ENCODE measurements around the gene ASTL. TPM values are rescaled to one million over a fixed set of nuclear protein-coding genes. Genes with fewer than 3 reads are reported as not detected.

ASTL gene
- total and polyA plus RNA-seq, 2 experiments from 2014 or later: not detected

DNA sequence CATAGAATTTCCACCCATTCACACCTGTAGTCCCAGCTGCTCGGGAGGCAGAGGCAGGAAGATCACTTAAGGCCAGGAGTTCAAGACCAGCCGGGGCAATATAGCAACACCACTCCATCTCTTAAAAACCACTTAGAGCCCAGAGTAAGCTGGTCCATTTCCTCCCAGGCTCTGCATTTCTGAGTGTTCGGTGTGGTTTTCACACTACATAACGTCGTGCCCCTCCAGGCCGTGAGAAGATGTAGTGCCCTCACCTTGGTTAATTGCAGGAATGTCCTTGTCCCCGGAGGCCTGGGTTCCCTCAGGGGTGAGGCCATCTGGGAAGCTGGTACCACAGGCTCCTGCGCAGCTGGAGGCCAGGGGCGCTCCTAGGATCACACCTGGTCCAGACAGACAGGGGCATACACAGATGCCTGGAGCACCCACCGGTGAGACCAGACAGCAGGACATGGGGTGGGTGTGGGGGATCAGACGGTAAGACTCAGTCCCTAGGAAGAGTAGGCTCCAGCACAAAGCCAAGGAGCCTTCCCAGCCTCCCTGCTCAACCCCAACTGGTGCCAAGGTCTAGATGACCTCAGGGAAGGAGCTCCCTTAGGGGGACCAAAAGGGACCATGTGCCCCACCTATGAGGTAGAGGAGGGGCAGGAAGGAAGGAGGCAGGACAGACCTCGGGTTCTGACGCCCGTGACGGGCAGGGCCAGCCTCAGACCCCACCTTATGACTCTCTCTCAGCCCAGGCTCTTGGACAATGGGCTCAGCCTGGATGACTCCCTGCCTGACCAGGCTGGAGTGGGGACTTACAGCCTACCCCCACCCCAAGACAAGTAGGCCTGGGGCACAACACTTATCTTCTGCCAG lies 752 bp downstream of the ASTL start:
- Histone ChIP-seq H3K4me1 (ENCODE audit: insufficient read depth) (peaks cover 3% of the 10 kb centered on the region), H3K4me3 (no peak overlapping the region), H3K79me2 (no peaks in the 10 kb centered on the region), H3K4me2 (no peak overlapping the region), H4K20me1 (ENCODE audit: insufficient read depth, poor library complexity, severe bottlenecking) (no peaks in the 10 kb centered on the region), H3K9me2 (replicated peaks; ENCODE audit: insufficient read depth) (no peaks in the 10 kb centered on the region), H2AFZ (no peak overlapping the region), H3K9me3 (ENCODE audit: low read depth) (no peaks in the 10 kb centered on the region), H3K27ac (no peak overlapping the region), H3K36me3 (replicated peaks; ENCODE audit: insufficient read depth, low read depth) (no peaks in the 10 kb centered on the region), H3K27me3 (no peaks in the 10 kb centered on the region)
- TF ChIP-seq EZH2 (IDR thresholded peaks at IDR 0.05; ENCODE audit: borderline replicate concordance): no peak
- TF ChIP-seq, protein P1, sequence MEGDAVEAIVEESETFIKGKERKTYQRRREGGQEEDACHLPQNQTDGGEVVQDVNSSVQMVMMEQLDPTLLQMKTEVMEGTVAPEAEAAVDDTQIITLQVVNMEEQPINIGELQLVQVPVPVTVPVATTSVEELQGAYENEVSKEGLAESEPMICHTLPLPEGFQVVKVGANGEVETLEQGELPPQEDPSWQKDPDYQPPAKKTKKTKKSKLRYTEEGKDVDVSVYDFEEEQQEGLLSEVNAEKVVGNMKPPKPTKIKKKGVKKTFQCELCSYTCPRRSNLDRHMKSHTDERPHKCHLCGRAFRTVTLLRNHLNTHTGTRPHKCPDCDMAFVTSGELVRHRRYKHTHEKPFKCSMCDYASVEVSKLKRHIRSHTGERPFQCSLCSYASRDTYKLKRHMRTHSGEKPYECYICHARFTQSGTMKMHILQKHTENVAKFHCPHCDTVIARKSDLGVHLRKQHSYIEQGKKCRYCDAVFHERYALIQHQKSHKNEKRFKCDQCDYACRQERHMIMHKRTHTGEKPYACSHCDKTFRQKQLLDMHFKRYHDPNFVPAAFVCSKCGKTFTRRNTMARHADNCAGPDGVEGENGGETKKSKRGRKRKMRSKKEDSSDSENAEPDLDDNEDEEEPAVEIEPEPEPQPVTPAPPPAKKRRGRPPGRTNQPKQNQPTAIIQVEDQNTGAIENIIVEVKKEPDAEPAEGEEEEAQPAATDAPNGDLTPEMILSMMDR (IDR thresholded peaks at IDR 0.05; ENCODE audit: poor library complexity): no peak
- DNase-seq (ENCODE audit: low spot score): no peak
- WGBS (ENCODE audit: low lambda C conversion rate, missing lambda C conversion rate): 88% methylated on average over 15 of the region's 15 CpGs

- no peak for DNase-seq (ENCODE audit: low spot score)
- H4K20me1 ChIP-seq (ENCODE audit: insufficient read depth, poor library complexity, severe bottlenecking): no peaks in the 10 kb centered on the region
- no peaks in the 10 kb centered on the region for H3K9me2 ChIP-seq (replicated peaks; ENCODE audit: insufficient read depth)
- 88% methylated on average over 8 of the region's 8 CpGs for WGBS (ENCODE audit: low lambda C conversion rate, missing lambda C conversion rate)
- H3K9me3 ChIP-seq (ENCODE audit: low read depth): no peaks in the 10 kb centered on the region
- no peak overlapping the region for H3K27ac ChIP-seq
- no peak overlapping the region for H3K4me3 ChIP-seq
- no peaks in the 10 kb centered on the region for H3K27me3 ChIP-seq
- H2AFZ ChIP-seq: no peak overlapping the region
- H3K4me2 ChIP-seq: no peak overlapping the region
- TF ChIP-seq, protein P1 (IDR thresholded peaks at IDR 0.05; ENCODE audit: poor library complexity): no peak
- H3K4me1 ChIP-seq (ENCODE audit: insufficient read depth): peaks cover 3% of the 10 kb centered on the region
- H3K36me3 ChIP-seq (replicated peaks; ENCODE audit: insufficient read depth, low read depth): no peaks in the 10 kb centered on the region
- no peaks in the 10 kb centered on the region for H3K79me2 ChIP-seq
Observed at GRCh38 chr2:96136129-96136720, 2.1 kb downstream of the ASTL start.

- H4K20me1 ChIP-seq (ENCODE audit: insufficient read depth, poor library complexity, severe bottlenecking): no peaks in the 10 kb centered on the region
- TF ChIP-seq EZH2 (IDR thresholded peaks at IDR 0.05; ENCODE audit: borderline replicate concordance): no peak
- TF ChIP-seq, protein P1 (IDR thresholded peaks at IDR 0.05; ENCODE audit: poor library complexity): no peak
- TF ChIP-seq EZH2phosphoT487 (IDR thresholded peaks at IDR 0.05; ENCODE audit: low read depth, severe bottlenecking, unreplicated experiment): no peak
- 75% methylated on average over 5 of the region's 5 CpGs for WGBS (ENCODE audit: low lambda C conversion rate, missing lambda C conversion rate)
- peaks cover 3% of the 10 kb centered on the region for H3K4me1 ChIP-seq (ENCODE audit: insufficient read depth)
- no peaks in the 10 kb centered on the region for H3K36me3 ChIP-seq (replicated peaks; ENCODE audit: insufficient read depth, low read depth)
- H3K9me3 ChIP-seq (ENCODE audit: low read depth): no peaks in the 10 kb centered on the region
- no peak overlapping the region for H2AFZ ChIP-seq
- H3K27ac ChIP-seq: no peak overlapping the region
- H3K9me2 ChIP-seq (replicated peaks; ENCODE audit: insufficient read depth): no peaks in the 10 kb centered on the region
- H3K4me2 ChIP-seq: no peak overlapping the region
- no peak overlapping the region for H3K4me3 ChIP-seq
- DNase-seq (ENCODE audit: low spot score): no peak
- no peaks in the 10 kb centered on the region for H3K79me2 ChIP-seq
- H3K27me3 ChIP-seq: no peaks in the 10 kb centered on the region
Observed at GRCh38 chr2:96135621-96136020, 2.7 kb downstream of the ASTL start.
